ENCODE data around the gene PSEN1. TPM values are rescaled to one million over a fixed set of nuclear protein-coding genes. Genes with fewer than 3 reads are reported as not detected.

PSEN1 gene
- total and polyA plus RNA-seq, 2 donors (not counting 3 experiments of a cell fraction or from before 2014, with no cell fraction given) = 16.5 to 36.8 TPM

DNA sequence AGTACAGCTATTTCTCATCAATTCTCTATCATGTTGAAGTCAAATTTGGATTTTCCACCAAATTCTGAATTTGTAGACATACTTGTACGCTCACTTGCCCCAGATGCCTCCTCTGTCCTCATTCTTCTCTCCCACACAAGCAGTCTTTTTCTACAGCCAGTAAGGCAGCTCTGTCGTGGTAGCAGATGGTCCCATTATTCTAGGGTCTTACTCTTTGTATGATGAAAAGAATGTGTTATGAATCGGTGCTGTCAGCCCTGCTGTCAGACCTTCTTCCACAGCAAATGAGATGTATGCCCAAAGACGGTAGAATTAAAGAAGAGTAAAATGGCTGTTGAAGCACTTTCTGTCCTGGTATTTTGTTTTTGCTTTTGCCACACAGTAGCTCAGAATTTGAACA is 83.8 kb downstream of the PSEN1 start:
- BruUV-seq (replicated peaks) = no TSS peak
- dilution Hi-C loops (cut with MboI; ENCODE audit: extremely low pct_ligation_motif_present, low sequenced_read_pairs) (no loop called here), intact Hi-C loops (cut with micrococcal nuclease) (no loop called here)
- Histone ChIP-seq H3K36me3 (ENCODE audit: control insufficient read depth in 2 of 2, extremely low read depth in 1 of 2, insufficient read depth in 2 of 2, low read length in 2 of 2) (peaks cover 5 to 10% of the 10 kb centered on the region in 2 experiments), H3K9me1 (replicated peaks; ENCODE audit: control insufficient read depth, extremely low read depth, insufficient read depth, low read length) (no peaks in the 10 kb centered on the region), H4K20me1 (replicated peaks; ENCODE audit: control insufficient read depth, extremely low read depth, insufficient read depth, low read length) (no peaks in the 10 kb centered on the region), H2AFZ (ENCODE audit: low read depth, low read length) (no peak overlapping the region), H3K4me2 (ENCODE audit: insufficient read depth, low read length) (no peak overlapping the region), H3K27me3 (ENCODE audit: control insufficient read depth in 2 of 2, insufficient read depth in 2 of 2, low read length in 2 of 2) (no peaks in the 10 kb centered on the region), H3K4me1 (ENCODE audit: control insufficient read depth, extremely low read depth, insufficient read depth, low read length) (peaks cover 16% of the 10 kb centered on the region), H3K4me3 (replicated peaks in 1 of 3; ENCODE audit: insufficient read depth in 1 of 3, low read depth in 1 of 3, low read length in 3 of 3) (no peak overlapping the region), H3K9ac (replicated peaks; ENCODE audit: extremely low read depth, insufficient read depth, low read length) (no peak overlapping the region), H3K79me2 (ENCODE audit: control insufficient read depth, insufficient read depth, low read length) (no peaks in the 10 kb centered on the region), H3K27ac (ENCODE audit: insufficient read depth, low read depth, low read length) (no peak overlapping the region), H3K9me3 (replicated peaks; ENCODE audit: control insufficient read depth, insufficient read depth, low read length) (no peaks in the 10 kb centered on the region)
- FAIRE-seq (no peak), DNase-seq (ENCODE audit: low read depth, low spot score) (no peak)
- ChIA-PET POLR2A (interaction anchor here (0.9 to 1.8 kb wide), 2 partner anchors 10 to 162 kb away, joined by 3 to 4 read pairs; partner anchors contain the start of gene RBM25), CTCF (interaction anchor here (0.9 to 5.0 kb wide), 4 partner anchors 10 to 251 kb away, joined by 3 to 26 read pairs (median 6); no protein-coding TSS in a partner anchor)
- TF ChIP-seq POLR2AphosphoS5 (IDR thresholded peaks at IDR 0.05; ENCODE audit: insufficient read depth, low read depth, low read length) (no peak), FOS (IDR thresholded peaks at IDR 0.05; ENCODE audit: borderline replicate concordance, insufficient read depth, low read length) (no peak), JUN (IDR thresholded peaks at IDR 0.05; ENCODE audit: borderline replicate concordance, insufficient read depth, insufficient read length, low read depth) (no peak), MYC (IDR thresholded peaks at IDR 0.05; ENCODE audit: low read depth, low read length) (no peak)
- TF ChIP-seq, protein P1, sequence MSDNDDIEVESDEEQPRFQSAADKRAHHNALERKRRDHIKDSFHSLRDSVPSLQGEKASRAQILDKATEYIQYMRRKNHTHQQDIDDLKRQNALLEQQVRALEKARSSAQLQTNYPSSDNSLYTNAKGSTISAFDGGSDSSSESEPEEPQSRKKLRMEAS (IDR thresholded peaks at IDR 0.05; ENCODE audit: insufficient read depth, insufficient read length) = no peak
- TF ChIP-seq, protein P2, sequence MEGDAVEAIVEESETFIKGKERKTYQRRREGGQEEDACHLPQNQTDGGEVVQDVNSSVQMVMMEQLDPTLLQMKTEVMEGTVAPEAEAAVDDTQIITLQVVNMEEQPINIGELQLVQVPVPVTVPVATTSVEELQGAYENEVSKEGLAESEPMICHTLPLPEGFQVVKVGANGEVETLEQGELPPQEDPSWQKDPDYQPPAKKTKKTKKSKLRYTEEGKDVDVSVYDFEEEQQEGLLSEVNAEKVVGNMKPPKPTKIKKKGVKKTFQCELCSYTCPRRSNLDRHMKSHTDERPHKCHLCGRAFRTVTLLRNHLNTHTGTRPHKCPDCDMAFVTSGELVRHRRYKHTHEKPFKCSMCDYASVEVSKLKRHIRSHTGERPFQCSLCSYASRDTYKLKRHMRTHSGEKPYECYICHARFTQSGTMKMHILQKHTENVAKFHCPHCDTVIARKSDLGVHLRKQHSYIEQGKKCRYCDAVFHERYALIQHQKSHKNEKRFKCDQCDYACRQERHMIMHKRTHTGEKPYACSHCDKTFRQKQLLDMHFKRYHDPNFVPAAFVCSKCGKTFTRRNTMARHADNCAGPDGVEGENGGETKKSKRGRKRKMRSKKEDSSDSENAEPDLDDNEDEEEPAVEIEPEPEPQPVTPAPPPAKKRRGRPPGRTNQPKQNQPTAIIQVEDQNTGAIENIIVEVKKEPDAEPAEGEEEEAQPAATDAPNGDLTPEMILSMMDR (IDR thresholded peaks at IDR 0.05; ENCODE audit: extremely low read depth in 1 of 2, insufficient read depth in 1 of 2, low read depth in 1 of 2, low read length in 2 of 2) = no peak

Measured in endothelial cell of umbilical vein (primary cell).